HCT116 (cell line): ENCODE measurements around the gene ZNF579.

Experiments
- POLR2A ChIP-seq: IDR thresholded peaks from 2 replicates; pipeline ENCODE4 v1.7.0; 2011; ENCODE audit warnings: borderline replicate concordance; ENCODE audit not compliant: insufficient read depth, insufficient read length; ENCODE audit errors: extremely low read depth
- TF ChIP-seq, protein P1 (sequence below), 3 experiments: fragments of 200-600 bp in 1 of 3; sonication (generic) in 1 of 3; IDR thresholded peaks in 2 of 3; conservative IDR thresholded peaks in 1 of 3; 2 replicates each; pipeline ENCODE4 v1.5.1; 2012 to 2017; ENCODE audit warnings: low read depth in 2 of 3, low read length in 2 of 3, antibody characterized with exemption in 1 of 3, borderline replicate concordance in 1 of 3, control low read depth in 1 of 3, mild to moderate bottlenecking in 1 of 3, mixed read lengths in 1 of 3, mixed run types in 1 of 3, moderate library complexity in 1 of 3; ENCODE audit not compliant: insufficient read depth in 1 of 3

DNA sequence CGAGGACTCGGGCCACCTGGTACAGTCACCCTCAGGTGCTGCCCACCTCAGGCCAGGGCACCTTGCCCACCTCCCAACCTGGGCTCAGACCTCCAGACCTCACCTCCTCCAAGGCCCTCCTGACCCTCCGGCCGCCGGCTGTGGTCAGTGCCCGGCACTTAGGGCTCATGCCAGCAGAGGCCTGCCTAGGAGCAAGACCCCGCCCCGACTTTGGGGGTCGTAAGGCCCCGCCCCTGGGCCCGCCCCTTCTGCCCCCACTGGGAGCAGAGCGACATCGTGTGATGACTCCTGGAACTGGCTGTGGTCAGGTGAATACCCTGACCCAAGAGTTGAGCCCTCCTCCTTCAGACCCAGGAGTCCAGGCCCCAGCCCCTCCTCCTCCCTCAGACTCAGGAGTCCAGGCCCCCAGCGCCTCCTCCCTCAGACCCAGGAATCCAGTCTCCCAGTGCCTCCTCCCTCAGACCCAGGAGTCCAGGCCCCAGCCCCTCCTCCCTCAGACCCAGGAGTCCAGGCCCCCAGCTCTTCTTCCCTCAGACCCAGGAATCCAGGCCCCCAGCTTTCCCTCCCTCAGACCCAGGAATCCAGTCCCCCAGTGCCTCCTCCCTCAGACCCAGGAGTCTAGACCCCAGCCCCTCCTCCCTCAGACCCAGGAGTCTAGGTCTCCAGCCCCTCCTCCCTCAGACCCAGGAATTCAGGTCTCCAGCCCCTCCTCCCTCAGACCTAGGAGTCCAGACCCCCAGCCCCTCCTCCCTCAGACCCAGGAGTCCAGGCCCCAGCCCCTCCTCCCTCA lies 43.5 kb downstream of the ZNF579 start, which contains the start of gene SBK2:
- TF ChIP-seq, protein P1, sequence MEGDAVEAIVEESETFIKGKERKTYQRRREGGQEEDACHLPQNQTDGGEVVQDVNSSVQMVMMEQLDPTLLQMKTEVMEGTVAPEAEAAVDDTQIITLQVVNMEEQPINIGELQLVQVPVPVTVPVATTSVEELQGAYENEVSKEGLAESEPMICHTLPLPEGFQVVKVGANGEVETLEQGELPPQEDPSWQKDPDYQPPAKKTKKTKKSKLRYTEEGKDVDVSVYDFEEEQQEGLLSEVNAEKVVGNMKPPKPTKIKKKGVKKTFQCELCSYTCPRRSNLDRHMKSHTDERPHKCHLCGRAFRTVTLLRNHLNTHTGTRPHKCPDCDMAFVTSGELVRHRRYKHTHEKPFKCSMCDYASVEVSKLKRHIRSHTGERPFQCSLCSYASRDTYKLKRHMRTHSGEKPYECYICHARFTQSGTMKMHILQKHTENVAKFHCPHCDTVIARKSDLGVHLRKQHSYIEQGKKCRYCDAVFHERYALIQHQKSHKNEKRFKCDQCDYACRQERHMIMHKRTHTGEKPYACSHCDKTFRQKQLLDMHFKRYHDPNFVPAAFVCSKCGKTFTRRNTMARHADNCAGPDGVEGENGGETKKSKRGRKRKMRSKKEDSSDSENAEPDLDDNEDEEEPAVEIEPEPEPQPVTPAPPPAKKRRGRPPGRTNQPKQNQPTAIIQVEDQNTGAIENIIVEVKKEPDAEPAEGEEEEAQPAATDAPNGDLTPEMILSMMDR (IDR thresholded peaks at IDR 0.05 in 2 of 3, conservative IDR thresholded peaks at IDR 0.05 in 1 of 3; ENCODE audit: borderline replicate concordance in 1 of 3, insufficient read depth in 1 of 3, low read depth in 2 of 3, low read length in 2 of 3): peak in 2 of 3 experiments; percentile 21 to 25; a peak in 2 of 6 replicates
- TF ChIP-seq POLR2A: no peak
